ENCODE data around the gene DLGAP4. TPM values are rescaled to one million over a fixed set of nuclear protein-coding genes. Genes with fewer than 3 reads are reported as not detected.

The DLGAP4 gene
- total RNA-seq, 4 donors from 2014 or later = 18.8 to 46.7 (median 45.0) TPM

DNA sequence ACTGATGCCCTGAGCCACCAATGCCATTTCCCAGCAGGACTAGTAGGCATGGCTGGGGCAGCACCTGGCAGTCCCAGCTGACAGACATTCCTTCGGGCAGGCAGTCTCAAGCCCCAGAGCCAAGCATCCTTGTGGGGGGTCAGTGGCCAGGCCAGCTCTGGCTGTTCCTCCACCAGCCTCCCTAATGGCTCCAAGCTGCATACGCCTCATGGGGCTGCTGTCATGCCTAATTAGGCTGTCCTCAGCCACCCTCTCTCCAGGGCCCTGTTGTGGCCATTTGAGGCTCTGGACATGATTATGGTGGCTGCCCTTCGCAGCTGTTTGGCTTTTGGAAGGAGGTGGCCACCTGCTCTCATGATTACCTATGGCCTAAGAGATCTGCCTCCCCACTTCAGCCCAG lies 79.4 kb downstream of the DLGAP4 start:
- in situ Hi-C loops (cut with MboI; ENCODE audit: low sequenced_read_pairs in 4 of 4) (no loop called here), intact Hi-C loops (cut with DNase I; ENCODE audit: low total_unique reads) (no loop called here)
- H3K36me3 ChIP-seq = no peaks in the 10 kb centered on the region
- ATAC-seq (no peak), DNase-seq (no peak)
- no peak overlapping the region for H3K4me3 ChIP-seq
- no peak overlapping the region for H3K27ac ChIP-seq
- no peaks in the 10 kb centered on the region for H3K4me1 ChIP-seq
- TF ChIP-seq POLR2A (IDR thresholded peaks at IDR 0.05) = no peak
- TF ChIP-seq, protein P1, sequence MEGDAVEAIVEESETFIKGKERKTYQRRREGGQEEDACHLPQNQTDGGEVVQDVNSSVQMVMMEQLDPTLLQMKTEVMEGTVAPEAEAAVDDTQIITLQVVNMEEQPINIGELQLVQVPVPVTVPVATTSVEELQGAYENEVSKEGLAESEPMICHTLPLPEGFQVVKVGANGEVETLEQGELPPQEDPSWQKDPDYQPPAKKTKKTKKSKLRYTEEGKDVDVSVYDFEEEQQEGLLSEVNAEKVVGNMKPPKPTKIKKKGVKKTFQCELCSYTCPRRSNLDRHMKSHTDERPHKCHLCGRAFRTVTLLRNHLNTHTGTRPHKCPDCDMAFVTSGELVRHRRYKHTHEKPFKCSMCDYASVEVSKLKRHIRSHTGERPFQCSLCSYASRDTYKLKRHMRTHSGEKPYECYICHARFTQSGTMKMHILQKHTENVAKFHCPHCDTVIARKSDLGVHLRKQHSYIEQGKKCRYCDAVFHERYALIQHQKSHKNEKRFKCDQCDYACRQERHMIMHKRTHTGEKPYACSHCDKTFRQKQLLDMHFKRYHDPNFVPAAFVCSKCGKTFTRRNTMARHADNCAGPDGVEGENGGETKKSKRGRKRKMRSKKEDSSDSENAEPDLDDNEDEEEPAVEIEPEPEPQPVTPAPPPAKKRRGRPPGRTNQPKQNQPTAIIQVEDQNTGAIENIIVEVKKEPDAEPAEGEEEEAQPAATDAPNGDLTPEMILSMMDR (IDR thresholded peaks at IDR 0.05 in 4 of 5, conservative IDR thresholded peaks at IDR 0.05 in 1 of 5) = no peak
- H3K9me3 ChIP-seq = no peaks in the 10 kb centered on the region
- H3K27me3 ChIP-seq = peaks cover 0 to 8% (median 4%) of the 10 kb centered on the region in 3 donors

DNA sequence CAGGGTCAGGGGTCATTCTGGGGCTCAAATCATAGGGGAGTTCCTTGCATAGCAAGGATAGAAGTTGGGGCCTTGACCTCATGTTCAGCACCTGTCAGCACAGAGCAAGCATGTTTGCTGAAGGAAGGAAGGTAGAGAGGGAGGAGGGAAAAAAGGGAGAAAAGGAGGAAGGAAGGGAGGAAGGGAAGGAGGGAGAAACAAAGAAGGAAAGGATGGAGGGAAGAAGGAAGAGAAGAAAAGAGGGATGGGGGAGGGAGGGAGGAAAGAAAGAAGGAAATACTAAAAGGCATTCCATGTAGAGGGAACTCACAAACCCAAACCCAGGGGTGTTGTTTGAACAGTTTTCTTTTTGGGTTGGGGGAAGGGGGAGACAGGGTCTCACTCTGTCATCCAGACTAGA lies 80.1 kb downstream of the DLGAP4 start:
- no peak for DNase-seq
- ATAC-seq = no peak
- Histone ChIP-seq H3K9me3 (no peaks in the 10 kb centered on the region), H3K27ac (no peak overlapping the region), H3K4me1 (no peaks in the 10 kb centered on the region), H3K27me3 (peaks cover 0 to 6% (median 4%) of the 10 kb centered on the region in 3 donors), H3K36me3 (no peaks in the 10 kb centered on the region), H3K4me3 (no peak overlapping the region)
- TF ChIP-seq, protein P1 (IDR thresholded peaks at IDR 0.05 in 4 of 5, conservative IDR thresholded peaks at IDR 0.05 in 1 of 5) = no peak
- TF ChIP-seq POLR2A (IDR thresholded peaks at IDR 0.05) = no peak
- in situ Hi-C loops (cut with MboI; ENCODE audit: low sequenced_read_pairs in 4 of 4) (no loop called here), intact Hi-C loops (cut with DNase I; ENCODE audit: low total_unique reads) (no loop called here)

DNA sequence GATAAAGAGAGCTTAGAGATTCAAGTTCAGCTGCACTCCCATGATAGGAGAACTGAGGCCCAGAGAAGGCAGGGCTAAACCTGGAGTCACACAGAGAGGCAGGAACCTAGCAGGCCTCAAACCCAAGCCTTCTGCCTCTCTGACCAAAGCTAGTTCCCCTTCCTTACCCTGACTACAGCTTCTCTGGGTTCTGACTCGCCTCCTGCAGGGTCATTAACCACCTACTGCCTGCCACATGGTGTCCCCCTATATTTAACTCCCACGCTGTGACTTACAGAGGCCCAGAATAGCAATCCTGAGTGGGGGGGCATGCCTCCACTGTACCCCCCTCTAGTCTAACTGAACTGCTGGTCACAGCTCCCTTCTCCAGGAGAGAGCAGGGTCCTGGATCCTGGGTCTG lies 84.1 kb downstream of the DLGAP4 start:
- H3K4me1 ChIP-seq = no peaks in the 10 kb centered on the region
- DNase-seq (no peak), ATAC-seq (no peak)
- TF ChIP-seq, protein P1 (IDR thresholded peaks at IDR 0.05 in 4 of 5, conservative IDR thresholded peaks at IDR 0.05 in 1 of 5) = no peak
- TF ChIP-seq POLR2A (IDR thresholded peaks at IDR 0.05) = no peak
- H3K4me3 ChIP-seq = no peak overlapping the region
- H3K36me3 ChIP-seq = no peaks in the 10 kb centered on the region
- H3K27me3 ChIP-seq = peaks cover 0 to 4% (median 3%) of the 10 kb centered on the region in 3 donors
- no peak overlapping the region for H3K27ac ChIP-seq
- no peaks in the 10 kb centered on the region for H3K9me3 ChIP-seq
- intact Hi-C loops (cut with DNase I; ENCODE audit: low total_unique reads) = no loop called here
- in situ Hi-C loops (cut with MboI; ENCODE audit: low sequenced_read_pairs in 4 of 4) = no loop called here

DNA sequence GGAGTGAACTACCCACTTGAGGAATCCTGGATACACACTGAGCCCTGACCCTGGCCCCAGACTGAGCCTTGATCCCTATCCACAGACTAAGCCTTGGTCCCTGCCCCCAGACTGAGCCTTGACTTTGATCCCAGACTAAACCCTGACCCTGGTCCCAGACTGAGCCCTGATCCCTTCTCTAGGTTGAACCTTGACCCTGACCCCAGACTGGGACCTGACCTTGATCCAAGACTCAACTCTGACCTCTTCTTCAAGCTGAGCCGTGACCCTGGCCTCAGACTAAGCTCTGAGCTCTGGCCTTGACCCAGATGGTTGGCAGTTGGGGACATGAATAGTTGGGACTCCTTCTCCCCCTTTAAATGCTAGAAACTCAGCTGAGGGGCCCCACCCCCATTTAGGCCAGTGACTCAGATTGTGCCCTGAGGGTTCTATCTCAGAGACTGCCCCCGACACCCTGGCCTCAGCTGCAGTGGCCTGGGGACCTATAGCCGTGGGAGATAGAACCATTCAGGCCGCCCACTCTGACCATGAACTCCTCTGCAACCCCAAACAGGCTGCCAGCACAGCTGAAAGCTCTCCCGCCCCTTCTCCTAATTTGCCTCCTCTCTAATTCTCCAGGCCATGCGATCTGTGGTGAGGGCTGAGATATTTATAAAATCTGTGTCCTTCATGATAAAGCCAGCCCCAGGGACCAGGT lies 84.7 kb downstream of the DLGAP4 start:
- no peaks in the 10 kb centered on the region for H3K4me1 ChIP-seq
- no peaks in the 10 kb centered on the region for H3K9me3 ChIP-seq
- intact Hi-C loops (cut with DNase I; ENCODE audit: low total_unique reads) (no loop called here), in situ Hi-C loops (cut with MboI; ENCODE audit: low sequenced_read_pairs in 4 of 4) (no loop called here)
- TF ChIP-seq, protein P1 (IDR thresholded peaks at IDR 0.05 in 4 of 5, conservative IDR thresholded peaks at IDR 0.05 in 1 of 5) = no peak
- no peak for TF ChIP-seq POLR2A (IDR thresholded peaks at IDR 0.05)
- peaks cover 0 to 4% (median 0%) of the 10 kb centered on the region in 3 donors for H3K27me3 ChIP-seq
- DNase-seq (no peak), ATAC-seq (no peak)
- H3K4me3 ChIP-seq = no peak overlapping the region
- H3K27ac ChIP-seq = no peak overlapping the region
- H3K36me3 ChIP-seq = no peaks in the 10 kb centered on the region

DNA sequence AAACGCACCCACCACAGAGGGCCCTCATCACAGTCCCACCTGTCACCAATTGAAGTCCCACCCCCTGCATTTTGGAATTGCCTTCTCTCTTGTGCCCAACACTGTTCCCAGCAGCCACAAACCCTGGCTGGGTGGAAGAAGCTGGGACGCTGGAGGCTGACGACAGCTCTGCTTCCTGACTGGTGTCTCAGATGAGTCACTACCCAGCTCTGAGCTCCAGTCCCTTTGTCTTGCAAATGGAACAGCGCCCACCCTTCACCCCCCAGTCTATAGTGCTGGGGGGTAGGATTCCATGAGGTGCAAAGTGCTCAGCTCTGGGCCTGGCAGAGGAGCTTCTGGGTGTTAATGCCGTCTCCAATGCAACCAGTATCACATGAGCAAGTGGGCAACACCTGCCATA lies 85.3 kb downstream of the DLGAP4 start:
- Histone ChIP-seq H3K9me3 (no peaks in the 10 kb centered on the region), H3K36me3 (no peaks in the 10 kb centered on the region), H3K27ac (no peak overlapping the region), H3K27me3 (peaks cover 0 to 4% (median 0%) of the 10 kb centered on the region in 3 donors), H3K4me3 (no peak overlapping the region), H3K4me1 (no peaks in the 10 kb centered on the region)
- DNase-seq (no peak), ATAC-seq (no peak)
- intact Hi-C loops (cut with DNase I; ENCODE audit: low total_unique reads) (no loop called here), in situ Hi-C loops (cut with MboI; ENCODE audit: low sequenced_read_pairs in 4 of 4) (no loop called here)
- TF ChIP-seq, protein P1 (IDR thresholded peaks at IDR 0.05 in 4 of 5, conservative IDR thresholded peaks at IDR 0.05 in 1 of 5) = no peak
- TF ChIP-seq POLR2A (IDR thresholded peaks at IDR 0.05) = no peak

Measured in gastrocnemius medialis (tissue), 4 donors.